Keratinocyte (primary cell): ENCODE results near the gene HBG2. TPM values are rescaled to one million over a fixed set of nuclear protein-coding genes. Genes with fewer than 3 reads are reported as not detected.

Experiments used
- DNase-seq: peaks from one replicate; pipeline ENCODE4 v3.0.0-alpha.2; 2011; ENCODE audit warnings: low read depth, missing footprints, low spot score
- FAIRE-seq: peaks from 2 replicates; lab custom pipeline; 2011; peaks lifted over from hg19 to GRCh38; lab: Jason Lieb, UNC
- H2AFZ ChIP-seq: 2 replicates; pipeline ENCODE4 v1.6.0; 2012; ENCODE audit warnings: low read length, control low read depth, inconsistent platforms; ENCODE audit not compliant: control insufficient read depth
- H3K27ac ChIP-seq: 2 replicates; pipeline ENCODE4 v1.5.1; 2011; ENCODE audit warnings: low read length; ENCODE audit not compliant: control insufficient read depth, insufficient read depth
- H3K27me3 ChIP-seq: 3 replicates; pipeline ENCODE4 v1.6.0; 2011; ENCODE audit warnings: low read length; ENCODE audit not compliant: control insufficient read depth, insufficient read depth; ENCODE audit errors: extremely low read depth
- H3K36me3 ChIP-seq, 2 experiments: 2 replicates in 1 of 2; 3 replicates in 1 of 2; pipeline ENCODE4 v1.5.1; 2011; ENCODE audit warnings: low read length in 2 of 2, mild to moderate bottlenecking in 1 of 2; ENCODE audit not compliant: control insufficient read depth in 2 of 2, insufficient read depth in 2 of 2; ENCODE audit errors: extremely low read depth in 1 of 2
- H3K4me1 ChIP-seq: 3 replicates; pipeline ENCODE4 v1.5.1; 2011; ENCODE audit warnings: low read length; ENCODE audit not compliant: control insufficient read depth, insufficient read depth; ENCODE audit errors: extremely low read depth
- H3K4me2 ChIP-seq: 3 replicates; pipeline ENCODE4 v1.6.0; 2011; ENCODE audit warnings: low read depth, low read length; ENCODE audit not compliant: control insufficient read depth, insufficient read depth; ENCODE audit errors: extremely low read depth
- H3K4me3 ChIP-seq, 3 experiments: fragments of 200-600 bp in 1 of 3; sonication (generic) in 1 of 3; 2 replicates in 2 of 3; 3 replicates in 1 of 3; pipeline ENCODE4 v1.5.1; 2011 to 2016; ENCODE audit warnings: low read length in 3 of 3, mild to moderate bottlenecking in 3 of 3, control low read depth in 2 of 3, inconsistent platforms in 1 of 3, low read depth in 1 of 3, mixed read lengths in 1 of 3, mixed run types in 1 of 3, moderate library complexity in 1 of 3; ENCODE audit not compliant: control insufficient read depth in 2 of 3, insufficient read depth in 2 of 3; ENCODE audit errors: extremely low read depth in 1 of 3
- H3K79me2 ChIP-seq: 2 replicates; pipeline ENCODE4 v1.6.0; 2012; ENCODE audit warnings: low read length; ENCODE audit not compliant: control insufficient read depth, insufficient read depth
- H3K9ac ChIP-seq: 3 replicates; pipeline ENCODE4 v1.6.0; 2011; ENCODE audit warnings: low read length; ENCODE audit not compliant: control insufficient read depth, insufficient read depth; ENCODE audit errors: extremely low read depth
- H3K9me1 ChIP-seq: 3 replicates; pipeline ENCODE4 v1.6.0; 2011; ENCODE audit warnings: low read length; ENCODE audit not compliant: control insufficient read depth, insufficient read depth; ENCODE audit errors: extremely low read depth
- H3K9me3 ChIP-seq: 2 replicates; pipeline ENCODE4 v1.5.1; 2012; ENCODE audit warnings: low read depth, low read length; ENCODE audit not compliant: control insufficient read depth
- H4K20me1 ChIP-seq: 3 replicates; pipeline ENCODE4 v1.6.0; 2011; ENCODE audit warnings: low read length; ENCODE audit not compliant: control insufficient read depth, insufficient read depth; ENCODE audit errors: extremely low read depth
- CTCF ChIP-seq, 3 experiments: IDR thresholded peaks in 1 of 3; conservative IDR thresholded peaks in 1 of 3; optimal IDR thresholded peaks in 1 of 3; 2 replicates in 2 of 3; 3 replicates in 1 of 3; pipeline versions ENCODE3 to v1.5.1; 2011; ENCODE audit warnings: low read length in 3 of 3, mild to moderate bottlenecking in 3 of 3, moderate library complexity in 2 of 3, control low read depth in 1 of 3, inconsistent platforms in 1 of 3; ENCODE audit not compliant: insufficient read depth in 2 of 3; ENCODE audit errors: extremely low read depth in 1 of 3
- EZH2 ChIP-seq: IDR thresholded peaks from one replicate; pipeline ENCODE4 v1.6.1; 2012; ENCODE audit warnings: inconsistent platforms, mild to moderate bottlenecking, low read length, moderate library complexity
- dilution Hi-C: fragments of 300-500 bp; cut with MboI; formaldehyde crosslinking; loops from one replicate; pipeline ENCODE4 v1.7.0; 2020; ENCODE audit warnings: low sequenced_read_pairs; ENCODE audit not compliant: extremely low pct_ligation_motif_present
- polyA plus RNA-seq, 5 experiments: library from polyadenylated mRNA; depleted of rRNA in 3 of 5; stranded (reverse) in 3 of 5; stranded (forward) in 1 of 5; unstranded in 1 of 5; fragments of >200 nt; gene quantifications; 1 replicate in 1 of 5; 2 replicates in 3 of 5; 3 replicates in 1 of 5; pipeline versions ENCODE4 v1.2.1 to v1.2.3, GENCODE V29; 2011 to 2012; ENCODE audit warnings: missing spikeins in 2 of 5, low read depth in 1 of 5, low replicate concordance in 1 of 5

The HBG2 gene
- polyA plus RNA-seq, 1 donor (not counting 4 experiments of a cell fraction or from before 2014, with no cell fraction given) = 0.73 TPM

GRCh38 chr11:5233307-5233706 is 21.3 kb downstream of the HBG2 start:
- dilution Hi-C loops = no loop called here
- TF ChIP-seq CTCF (optimal IDR thresholded peaks at IDR 0.05 in 1 of 3, IDR thresholded peaks at IDR 0.05 in 1 of 3, conservative IDR thresholded peaks at IDR 0.05 in 1 of 3; ENCODE audit: extremely low read depth in 1 of 3, insufficient read depth in 2 of 3, low read length in 3 of 3) (no peak), EZH2 (no peak)
- H3K4me3 ChIP-seq = no peak overlapping the region

GRCh38 chr11:5232821-5233220 is 21.8 kb downstream of the HBG2 start:
- no peaks in the 10 kb centered on the region for H3K79me2 ChIP-seq
- dilution Hi-C loops = no loop called here
- no peak overlapping the region for H3K4me2 ChIP-seq
- H2AFZ ChIP-seq = no peak overlapping the region
- no peak for DNase-seq
- no peak overlapping the region for H3K9ac ChIP-seq
- H3K9me1 ChIP-seq = no peaks in the 10 kb centered on the region
- H3K4me1 ChIP-seq = no peaks in the 10 kb centered on the region
- H3K9me3 ChIP-seq = no peaks in the 10 kb centered on the region
- H3K36me3 ChIP-seq = no peaks in the 10 kb centered on the region
- TF ChIP-seq EZH2 = no peak
- no peak for TF ChIP-seq CTCF (optimal IDR thresholded peaks at IDR 0.05 in 1 of 3, IDR thresholded peaks at IDR 0.05 in 1 of 3, conservative IDR thresholded peaks at IDR 0.05 in 1 of 3; ENCODE audit: extremely low read depth in 1 of 3, insufficient read depth in 2 of 3, low read length in 3 of 3)
- no peak for FAIRE-seq
- no peaks in the 10 kb centered on the region for H4K20me1 ChIP-seq
- no peak overlapping the region for H3K27ac ChIP-seq
- H3K4me3 ChIP-seq = no peak overlapping the region
- H3K27me3 ChIP-seq = no peaks in the 10 kb centered on the region

More at GRCh38 chr11:5233307-5233706, 21.3 kb downstream of the HBG2 start:
- no peaks in the 10 kb centered on the region for H3K9me1 ChIP-seq
- H3K36me3 ChIP-seq = no peaks in the 10 kb centered on the region
- H3K27ac ChIP-seq = no peak overlapping the region
- H3K27me3 ChIP-seq = no peaks in the 10 kb centered on the region
- H2AFZ ChIP-seq = no peak overlapping the region
- H3K9ac ChIP-seq = no peak overlapping the region
- H4K20me1 ChIP-seq = no peaks in the 10 kb centered on the region
- no peaks in the 10 kb centered on the region for H3K79me2 ChIP-seq
- H3K4me2 ChIP-seq = no peak overlapping the region
- FAIRE-seq (no peak), DNase-seq (no peak)
- H3K9me3 ChIP-seq = no peaks in the 10 kb centered on the region
- no peaks in the 10 kb centered on the region for H3K4me1 ChIP-seq
